IMR-90 (cell line): ENCODE data around the gene MRPL41. TPM values are rescaled to one million over a fixed set of nuclear protein-coding genes. Genes with fewer than 3 reads are reported as not detected.

Source experiments
- ATAC-seq: fragments of 200-7000 bp; cut with Tn5 transposase; 2 replicates; pipeline ENCODE4 v1.9.1; 2020; ENCODE audit warnings: low read depth, mild to moderate bottlenecking, moderate library complexity
- BruUV-seq: library from RNA; stranded (reverse); fragments of 400-500 nt; replicated peaks from 2 replicates; lab custom pipeline; 2021; lab: Mats Ljungman, UMichigan
- CTCF ChIA-PET: fragments of 300-600 bp; formaldehyde crosslinking; extraction: SDS; loops from one replicate; lab custom pipeline; 2021; ENCODE audit warnings: antibody characterized with exemption; lab: Yijun Ruan, JAX
- POLR2A ChIA-PET: fragments of 300-600 bp; sonication (Branson Sonifier 250); formaldehyde crosslinking; loops from one replicate; lab custom pipeline; 2022; ENCODE audit warnings: antibody characterized with exemption; ENCODE audit not compliant: unreplicated experiment; lab: Charles Lee
- DNase-seq: peaks from one replicate; pipeline ENCODE4 v3.0.0; 2013
- H2AFZ ChIP-seq: replicated peaks from 2 replicates; pipeline ENCODE3; 2013; ENCODE audit warnings: low read length, mild to moderate bottlenecking; ENCODE audit not compliant: poor library complexity
- H2AK5ac ChIP-seq: 2 replicates; pipeline ENCODE4 v1.6.1; 2013; ENCODE audit warnings: low read depth, low read length, inconsistent platforms
- H2AK9ac ChIP-seq: replicated peaks from 2 replicates; pipeline ENCODE3; 2013; ENCODE audit warnings: mild to moderate bottlenecking, low read depth, low read length, moderate library complexity; ENCODE audit not compliant: poor library complexity
- H2BK120ac ChIP-seq: 2 replicates; pipeline ENCODE4 v1.6.1; 2013; ENCODE audit warnings: low read depth, low read length, inconsistent platforms
- H2BK15ac ChIP-seq: 3 replicates; pipeline ENCODE4 v1.6.1; 2013; ENCODE audit warnings: low read depth, low read length, inconsistent platforms
- H2BK20ac ChIP-seq: 2 replicates; pipeline ENCODE4 v1.6.1; 2013; ENCODE audit warnings: low read depth, mild to moderate bottlenecking, inconsistent platforms, low read length, moderate library complexity
- H2BK5ac ChIP-seq: 2 replicates; pipeline ENCODE4 v1.6.1; 2013; ENCODE audit warnings: mild to moderate bottlenecking, low read depth, low read length, inconsistent platforms; ENCODE audit not compliant: poor library complexity, severe bottlenecking
- H3K14ac ChIP-seq: replicated peaks from 2 replicates; pipeline ENCODE4 v1.6.1; 2013; ENCODE audit warnings: low read depth, low read length, inconsistent platforms
- H3K18ac ChIP-seq: 2 replicates; pipeline ENCODE4 v1.6.1; 2013; ENCODE audit warnings: low read depth, low read length, control low read depth
- H3K23ac ChIP-seq: 2 replicates; pipeline ENCODE4 v1.6.1; 2013; ENCODE audit warnings: low read depth, low read length, inconsistent platforms
- H3K27ac ChIP-seq: 2 replicates; pipeline ENCODE4 v1.5.1; 2013; ENCODE audit warnings: mild to moderate bottlenecking, control low read depth, low read length; ENCODE audit not compliant: insufficient read depth
- H3K27me3 ChIP-seq: 2 replicates; pipeline ENCODE4 v1.6.1; 2013; ENCODE audit warnings: low read length; ENCODE audit not compliant: control insufficient read depth, insufficient read depth
- H3K36me3 ChIP-seq: 2 replicates; pipeline ENCODE4 v1.6.1; 2013; ENCODE audit warnings: low read length, mixed read lengths; ENCODE audit not compliant: control insufficient read depth, insufficient read depth
- H3K4ac ChIP-seq: 2 replicates; pipeline ENCODE4 v1.6.1; 2013; ENCODE audit warnings: low read depth, low read length, inconsistent platforms
- H3K4me1 ChIP-seq: 2 replicates; pipeline ENCODE4 v1.6.1; 2013; ENCODE audit warnings: low read length, mixed read lengths; ENCODE audit not compliant: control insufficient read depth, insufficient read depth
- H3K4me2 ChIP-seq: 2 replicates; pipeline ENCODE4 v1.6.1; 2013; ENCODE audit warnings: low read depth, mild to moderate bottlenecking, control low read depth, low read length, moderate library complexity
- H3K4me3 ChIP-seq: 2 replicates; pipeline ENCODE4 v1.5.1; 2013; ENCODE audit warnings: low read depth, mild to moderate bottlenecking, control low read depth, low read length, moderate library complexity; ENCODE audit not compliant: insufficient read depth
- H3K56ac ChIP-seq: 2 replicates; pipeline ENCODE4 v1.6.1; 2013; ENCODE audit warnings: low read length, inconsistent platforms; ENCODE audit not compliant: insufficient read depth; ENCODE audit errors: extremely low read depth
- H3K79me1 ChIP-seq, 2 experiments: 2 replicates each; pipeline ENCODE4 v1.6.1; 2013; ENCODE audit warnings: low read length in 2 of 2, inconsistent platforms in 1 of 2, low read depth in 1 of 2
- H3K9ac ChIP-seq: 2 replicates; pipeline ENCODE4 v1.6.1; 2013; ENCODE audit warnings: low read depth, low read length, control low read depth
- H3K9me1 ChIP-seq: 2 replicates; pipeline ENCODE4 v1.6.1; 2013; ENCODE audit warnings: low read length, inconsistent platforms; ENCODE audit not compliant: insufficient read depth
- H3K9me3 ChIP-seq: 2 replicates; pipeline ENCODE4 v1.6.1; 2013; ENCODE audit warnings: low read length; ENCODE audit not compliant: control insufficient read depth, insufficient read depth
- H4K20me1 ChIP-seq: 2 replicates; pipeline ENCODE4 v1.6.1; 2013; ENCODE audit warnings: low read length, inconsistent platforms; ENCODE audit not compliant: insufficient read depth
- H4K5ac ChIP-seq: 2 replicates; pipeline ENCODE4 v1.6.1; 2013; ENCODE audit warnings: mild to moderate bottlenecking, low read depth, low read length, control low read depth
- H4K8ac ChIP-seq, 2 experiments: 2 replicates each; pipeline ENCODE4 v1.6.1; 2013; ENCODE audit warnings: low read depth in 2 of 2, low read length in 2 of 2, control low read depth in 1 of 2, inconsistent platforms in 1 of 2
- H4K91ac ChIP-seq: 2 replicates; pipeline ENCODE4 v1.6.1; 2013; ENCODE audit warnings: low read depth, low read length, inconsistent platforms; ENCODE audit not compliant: insufficient read depth
- BHLHE40 ChIP-seq: fragments of 150-350 bp; IDR thresholded peaks from 2 replicates; pipeline ENCODE4 v1.6.1; 2016; ENCODE audit warnings: mild to moderate bottlenecking, low read depth, low read length
- CEBPB ChIP-seq: IDR thresholded peaks from 2 replicates; pipeline ENCODE4 v1.6.1; 2012; ENCODE audit warnings: low read depth, low read length, improper control_type of control experiment
- CHD1 ChIP-seq: IDR thresholded peaks from 2 replicates; pipeline ENCODE4 v1.6.1; 2012; ENCODE audit warnings: low read depth, low read length, improper control_type of control experiment
- FOS ChIP-seq: fragments of 150-350 bp; IDR thresholded peaks from 2 replicates; pipeline ENCODE4 v1.6.1; 2016; ENCODE audit warnings: low read depth, low read length
- MAFK ChIP-seq: IDR thresholded peaks from 2 replicates; pipeline ENCODE4 v1.6.1; 2012; ENCODE audit warnings: low read depth, low read length, improper control_type of control experiment
- MXI1 ChIP-seq: IDR thresholded peaks from 2 replicates; pipeline ENCODE4 v1.6.1; 2012; ENCODE audit warnings: low read depth, mild to moderate bottlenecking, low read length, moderate library complexity, borderline replicate concordance
- POLR2A ChIP-seq: IDR thresholded peaks from 2 replicates; pipeline ENCODE4 v1.6.1; 2012; ENCODE audit warnings: mild to moderate bottlenecking, low read depth, low read length
- RAD21 ChIP-seq: IDR thresholded peaks from 2 replicates; pipeline ENCODE4 v1.6.1; 2012; ENCODE audit warnings: low read length, improper control_type of control experiment
- RCOR1 ChIP-seq: IDR thresholded peaks from 2 replicates; pipeline ENCODE4 v1.6.1; 2012; ENCODE audit warnings: mild to moderate bottlenecking, low read length, improper control_type of control experiment; ENCODE audit not compliant: insufficient replicate concordance
- RFX5 ChIP-seq: IDR thresholded peaks from 2 replicates; pipeline ENCODE4 v1.8.0; 2012; ENCODE audit warnings: low read depth, mild to moderate bottlenecking, low read length, moderate library complexity
- USF2 ChIP-seq: fragments of 150-350 bp; IDR thresholded peaks from 2 replicates; pipeline ENCODE4 v1.6.1; 2017; ENCODE audit warnings: mild to moderate bottlenecking, antibody characterized with exemption, low read length, low read depth
- WGBS, 2 experiments: methylation state at CpG; one replicate each; pipeline versions ENCODE4 v1.1.5 to v1.1.7; 2013; ENCODE audit warnings: missing lambda C conversion rate in 2 of 2; ENCODE audit not compliant: insufficient read length in 1 of 2; ENCODE audit errors: extremely low coverage in 2 of 2; 5-methylcytosine and 5-hydroxymethylcytosine counted together
- dilution Hi-C: fragments of 300-500 bp; cut with HindIII; formaldehyde crosslinking; loops from one replicate; pipeline ENCODE4 v1.14.3; 2018; ENCODE audit warnings: low sequenced_read_pairs; ENCODE audit not compliant: unreplicated experiment
- in situ Hi-C: fragments of 300-500 bp; cut with MboI; formaldehyde crosslinking; loops from 3 replicates; pipeline ENCODE4 v1.14.3; 2019; ENCODE audit warnings: low sequenced_read_pairs, inconsistent platforms, mixed read lengths
- intact Hi-C: fragments of 100-400 bp; cut with micrococcal nuclease; formaldehyde crosslinking; loops from 2 replicates; pipeline ENCODE4 v1.10.0; 2022
- polyA plus RNA-seq, 3 experiments: library from polyadenylated mRNA; depleted of rRNA; stranded (reverse); fragments of >200 nt; gene quantifications; 2 replicates each; pipeline ENCODE4 v1.2.3, GENCODE V29; 2012; ENCODE audit warnings: low replicate concordance in 1 of 3
- total RNA-seq: library from RNA; depleted of rRNA; stranded (reverse); fragments of >200 nt; gene quantifications from 2 replicates; pipeline ENCODE4 v1.2.3, GENCODE V29; 2012
- TF ChIP-seq, protein P1 (sequence below): conservative IDR thresholded peaks from 2 replicates; pipeline ENCODE4 v1.5.1; 2012; ENCODE audit warnings: mild to moderate bottlenecking, low read depth, low read length, improper control_type of control experiment

MRPL41 gene
- total and polyA plus RNA-seq, 2 of the 4 experiments (the other 2 are of a cell fraction) = 15.6 to 38.9 TPM

DNA sequence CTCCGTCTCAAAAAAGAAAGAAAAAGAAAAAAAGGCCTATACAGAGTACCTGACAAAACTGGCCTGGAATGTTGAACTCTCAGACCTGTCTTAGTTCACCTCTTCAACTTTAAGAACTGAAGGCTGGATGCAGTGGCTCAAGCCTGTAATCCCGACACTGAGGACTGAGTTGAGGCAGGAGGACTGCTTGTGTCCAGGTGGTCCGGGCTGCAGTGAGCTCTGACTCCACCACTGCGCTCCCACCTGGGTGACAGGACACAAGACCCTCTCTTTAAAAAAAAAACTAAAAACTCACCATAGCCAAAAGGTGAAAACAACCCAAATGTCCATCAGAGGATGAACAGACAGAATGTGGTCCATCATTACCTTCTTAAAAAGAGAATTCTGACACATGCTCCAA lies 6.4 kb downstream of the MRPL41 start:
- no peak for TF ChIP-seq CHD1
- TF ChIP-seq RAD21 = no peak
- TF ChIP-seq MXI1 = no peak
- TF ChIP-seq RCOR1 = no peak
- TF ChIP-seq BHLHE40 = no peak
- TF ChIP-seq, protein P1, sequence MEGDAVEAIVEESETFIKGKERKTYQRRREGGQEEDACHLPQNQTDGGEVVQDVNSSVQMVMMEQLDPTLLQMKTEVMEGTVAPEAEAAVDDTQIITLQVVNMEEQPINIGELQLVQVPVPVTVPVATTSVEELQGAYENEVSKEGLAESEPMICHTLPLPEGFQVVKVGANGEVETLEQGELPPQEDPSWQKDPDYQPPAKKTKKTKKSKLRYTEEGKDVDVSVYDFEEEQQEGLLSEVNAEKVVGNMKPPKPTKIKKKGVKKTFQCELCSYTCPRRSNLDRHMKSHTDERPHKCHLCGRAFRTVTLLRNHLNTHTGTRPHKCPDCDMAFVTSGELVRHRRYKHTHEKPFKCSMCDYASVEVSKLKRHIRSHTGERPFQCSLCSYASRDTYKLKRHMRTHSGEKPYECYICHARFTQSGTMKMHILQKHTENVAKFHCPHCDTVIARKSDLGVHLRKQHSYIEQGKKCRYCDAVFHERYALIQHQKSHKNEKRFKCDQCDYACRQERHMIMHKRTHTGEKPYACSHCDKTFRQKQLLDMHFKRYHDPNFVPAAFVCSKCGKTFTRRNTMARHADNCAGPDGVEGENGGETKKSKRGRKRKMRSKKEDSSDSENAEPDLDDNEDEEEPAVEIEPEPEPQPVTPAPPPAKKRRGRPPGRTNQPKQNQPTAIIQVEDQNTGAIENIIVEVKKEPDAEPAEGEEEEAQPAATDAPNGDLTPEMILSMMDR = no peak
- TF ChIP-seq FOS = no peak
- no peak for TF ChIP-seq USF2
- TF ChIP-seq CEBPB = no peak
- no peak for TF ChIP-seq RFX5
- no peak for TF ChIP-seq POLR2A
- no peak for TF ChIP-seq MAFK
- dilution Hi-C loops = no loop called here
- H3K23ac ChIP-seq = no peak overlapping the region

More for the DNA sequence above, 6.4 kb downstream of the MRPL41 start:
- Histone ChIP-seq H3K4me2 (no peak overlapping the region), H3K27ac (no peak overlapping the region), H2BK20ac (no peak overlapping the region), H3K27me3 (no peaks in the 10 kb centered on the region), H3K4me1 (no peaks in the 10 kb centered on the region), H2BK5ac (no peak overlapping the region), H2AK9ac (no peak overlapping the region), H3K14ac (no peak overlapping the region), H3K36me3 (peaks cover 37% of the 10 kb centered on the region), H3K79me1 (peaks cover 4 to 22% of the 10 kb centered on the region in 2 experiments; a peak in 3 of 4 replicates), H3K56ac (no peak overlapping the region), H3K9me3 (no peaks in the 10 kb centered on the region), H4K8ac (no peak overlapping the region), H2AFZ (no peak overlapping the region), H4K91ac (no peak overlapping the region), H3K9ac (no peak overlapping the region), H3K18ac (no peak overlapping the region), H2BK15ac (no peak overlapping the region), H3K4ac (no peak overlapping the region), H2BK120ac (no peak overlapping the region), H2AK5ac (no peak overlapping the region), H3K9me1 (no peaks in the 10 kb centered on the region), H4K5ac (no peak overlapping the region), H4K20me1 (peaks cover 3% of the 10 kb centered on the region; the same call in 1 of the 2 replicates), H3K4me3 (no peak overlapping the region)
- DNase-seq = no peak
- in situ Hi-C loops (no loop called here), intact Hi-C loops (no loop called here)
- no peak for ATAC-seq
- BruUV-seq = no TSS peak
- POLR2A ChIA-PET = no interaction called here
- WGBS, 2 experiments = no CpG with 5 or more reads among the region's 4 CpGs
- CTCF ChIA-PET = no interaction called here
